ENCODE data around the gene CFAP100.

Gene CFAP100

GRCh38 chr3:126481808-126482502 lies 87.2 kb downstream of the CFAP100 start:
- DNase-seq (ENCODE audit: low spot score) = no peak

DNA sequence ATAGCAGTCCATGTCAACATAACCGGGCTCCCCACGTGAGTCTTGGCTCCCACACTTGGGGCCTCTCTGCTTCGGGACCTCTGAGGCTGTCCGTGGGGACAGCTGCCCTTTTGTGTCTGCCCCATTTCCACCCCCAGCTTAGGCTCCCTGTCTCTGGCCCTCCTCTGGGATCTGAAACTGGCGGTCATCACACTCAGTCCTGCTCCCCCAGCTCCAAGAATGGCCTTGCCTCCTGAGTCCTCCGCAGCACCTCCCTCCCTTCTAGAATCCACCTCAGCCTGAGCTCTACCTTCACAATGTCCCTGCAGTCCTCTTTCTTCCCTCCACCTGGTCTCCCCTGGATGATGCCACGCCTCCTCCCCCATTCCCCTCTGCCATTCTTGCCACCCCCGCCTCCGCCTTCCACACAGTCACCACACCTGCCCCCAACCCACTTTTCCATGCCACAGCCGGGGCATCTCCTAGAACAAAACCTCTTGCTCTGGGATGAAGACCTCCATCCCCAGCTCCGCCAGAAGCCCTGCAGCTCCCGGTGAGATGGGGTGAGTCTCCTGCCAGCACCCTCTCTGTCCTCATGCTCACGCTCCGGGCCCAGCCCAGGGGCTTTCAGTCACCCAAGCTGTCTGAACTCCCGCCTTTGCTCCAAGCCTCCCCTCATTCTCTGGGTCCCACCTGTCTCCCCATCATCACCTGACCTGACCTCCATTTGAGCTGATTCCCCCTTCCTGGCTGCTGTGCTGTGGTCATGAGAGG lies 88.0 kb downstream of the CFAP100 start:
- DNase-seq (ENCODE audit: low spot score) = no peak

DNA sequence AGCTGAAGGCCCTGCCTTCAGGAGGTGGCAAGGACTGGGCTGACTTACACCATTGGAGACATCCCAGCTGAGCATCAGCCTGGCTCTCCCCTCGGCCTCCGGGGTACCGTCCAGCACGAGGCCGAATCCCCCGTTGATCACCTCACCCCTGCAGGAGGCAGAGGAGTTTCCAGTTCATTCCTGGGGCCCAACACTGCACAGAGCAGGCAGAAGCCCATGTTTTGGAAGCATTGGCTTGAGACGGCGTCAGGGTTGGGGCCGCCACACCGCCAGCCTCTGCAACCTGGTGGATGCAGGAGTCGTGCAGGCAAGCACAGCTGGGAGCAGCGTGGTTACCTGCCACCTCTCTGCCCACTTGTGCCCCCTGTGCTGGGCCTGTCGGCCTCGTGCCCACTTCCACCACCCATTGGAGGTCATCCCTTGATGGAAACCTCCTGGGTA lies 88.6 kb downstream of the CFAP100 start:
- no peak for DNase-seq (ENCODE audit: low spot score)

- DNase-seq (ENCODE audit: low spot score) = no peak
These were observed 89.4 kb downstream of the CFAP100 start for GRCh38 chr3:126484148-126484547.

GRCh38 chr3:126484662-126485061 lies 90.0 kb downstream of the CFAP100 start:
- no peak for DNase-seq (ENCODE audit: low spot score)

DNA sequence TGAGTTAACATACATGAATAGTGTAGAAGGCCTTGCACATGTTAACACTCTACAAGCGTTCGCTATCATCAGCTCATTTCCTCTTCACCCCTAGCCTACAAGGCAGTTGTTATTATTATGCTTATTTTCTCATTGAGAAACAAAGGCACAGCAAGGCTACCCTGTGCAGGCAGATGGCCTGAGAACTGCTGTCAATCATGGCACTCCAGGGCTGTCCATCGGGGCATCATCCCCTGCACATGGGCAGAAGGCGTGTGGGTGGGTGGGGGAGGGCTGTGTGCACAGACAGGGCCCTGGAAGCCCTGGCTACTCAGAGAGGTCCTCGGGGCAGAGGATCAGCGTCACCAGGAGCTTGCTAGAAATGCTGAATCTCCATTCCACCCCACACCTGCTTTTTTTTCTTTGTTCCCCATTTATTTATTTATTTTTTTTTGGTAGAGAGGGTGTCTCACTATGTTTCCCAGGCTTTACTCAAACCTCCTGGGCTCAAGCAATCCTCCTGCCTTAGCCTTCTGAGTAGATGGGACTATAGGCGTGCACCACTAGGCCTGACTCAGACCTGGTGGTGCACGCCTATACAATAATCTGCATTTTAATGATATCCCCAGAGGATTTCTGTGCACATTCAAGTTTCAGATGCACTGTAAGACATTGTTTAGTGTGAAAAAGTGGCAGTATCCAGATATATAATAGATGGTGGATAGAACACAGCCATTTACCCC lies 90.6 kb downstream of the CFAP100 start:
- no peak for DNase-seq (ENCODE audit: low spot score)

GRCh38 chr3:126485956-126486355 lies 91.2 kb downstream of the CFAP100 start:
- no peak for DNase-seq (ENCODE audit: low spot score)
